ENCODE data around the gene ZDHHC17.

GRCh38 chr12:76763746-76764675, at the start of gene ZDHHC17:
- no peak for TF ChIP-seq EZH2phosphoT487 (IDR thresholded peaks at IDR 0.05; ENCODE audit: insufficient read depth, low read depth)
- no peak for TF ChIP-seq EZH2 (IDR thresholded peaks at IDR 0.05; ENCODE audit: insufficient read depth, poor library complexity, severe bottlenecking)
